Thoracic aorta (tissue), 2 donors: Measurements from ENCODE around the gene HMBS. TPM values are rescaled to one million over a fixed set of nuclear protein-coding genes. Genes with fewer than 3 reads are reported as not detected.
"Not testable (repeated sequence)": the region's sequence is repeated elsewhere in the genome, so short reads cannot be mapped to it uniquely, and the experiment has no call there.

Source experiments
- ATAC-seq: fragments of 150-250 bp; one replicate; pipeline ENCODE4 v1.8.0; 2017; ENCODE audit warnings: low read depth; ENCODE audit not compliant: insufficient number of reproducible peaks, low FRiP score
- DNase-seq: peaks from one replicate; pipeline ENCODE4 v3.0.0-alpha.2; 2020; ENCODE audit warnings: low spot score
- H3K27ac ChIP-seq, 2 donors: fragments of 200-600 bp; sonication (generic); 1 replicate in 1 of 2; 2 replicates in 1 of 2; pipeline ENCODE4 v1.5.1; 2016; ENCODE audit warnings: mild to moderate bottlenecking in 2 of 2, moderate library complexity in 2 of 2
- H3K27me3 ChIP-seq: fragments of 200-600 bp; sonication (generic); replicated peaks from 2 replicates; pipeline ENCODE4 v1.6.0; 2016; ENCODE audit warnings: mild to moderate bottlenecking; ENCODE audit not compliant: insufficient read depth
- H3K36me3 ChIP-seq: fragments of 200-600 bp; sonication (generic); one replicate; pipeline ENCODE4 v1.5.1; 2016
- H3K4me1 ChIP-seq, 2 donors: fragments of 200-600 bp; sonication (generic); 1 replicate in 1 of 2; 2 replicates in 1 of 2; pipeline versions ENCODE4 v1.5.1 to v1.6.0; 2016; ENCODE audit warnings: low read depth in 2 of 2, mild to moderate bottlenecking in 1 of 2; ENCODE audit not compliant: control insufficient read depth in 1 of 2
- H3K4me3 ChIP-seq: fragments of 200-600 bp; sonication (generic); 2 replicates; pipeline ENCODE4 v1.5.1; 2016; ENCODE audit warnings: mild to moderate bottlenecking
- H3K9me3 ChIP-seq: fragments of 200-600 bp; sonication (generic); 2 replicates; pipeline ENCODE4 v1.5.1; 2016
- total RNA-seq, 2 donors: library from RNA; depleted of rRNA; stranded (reverse); fragments of >200 nt; gene quantifications; one replicate each; pipeline versions ENCODE4 v1.1.0 to v1.2.3, GENCODE V29; 2016
- TF ChIP-seq, protein P1 (sequence below): fragments of 200-600 bp; sonication (generic); IDR thresholded peaks from one replicate; pipeline ENCODE4 v1.5.1; 2019; ENCODE audit warnings: antibody characterized with exemption

The HMBS gene
- total RNA-seq, 2 donors from 2014 or later, result 5.7 to 27.2 TPM

DNA sequence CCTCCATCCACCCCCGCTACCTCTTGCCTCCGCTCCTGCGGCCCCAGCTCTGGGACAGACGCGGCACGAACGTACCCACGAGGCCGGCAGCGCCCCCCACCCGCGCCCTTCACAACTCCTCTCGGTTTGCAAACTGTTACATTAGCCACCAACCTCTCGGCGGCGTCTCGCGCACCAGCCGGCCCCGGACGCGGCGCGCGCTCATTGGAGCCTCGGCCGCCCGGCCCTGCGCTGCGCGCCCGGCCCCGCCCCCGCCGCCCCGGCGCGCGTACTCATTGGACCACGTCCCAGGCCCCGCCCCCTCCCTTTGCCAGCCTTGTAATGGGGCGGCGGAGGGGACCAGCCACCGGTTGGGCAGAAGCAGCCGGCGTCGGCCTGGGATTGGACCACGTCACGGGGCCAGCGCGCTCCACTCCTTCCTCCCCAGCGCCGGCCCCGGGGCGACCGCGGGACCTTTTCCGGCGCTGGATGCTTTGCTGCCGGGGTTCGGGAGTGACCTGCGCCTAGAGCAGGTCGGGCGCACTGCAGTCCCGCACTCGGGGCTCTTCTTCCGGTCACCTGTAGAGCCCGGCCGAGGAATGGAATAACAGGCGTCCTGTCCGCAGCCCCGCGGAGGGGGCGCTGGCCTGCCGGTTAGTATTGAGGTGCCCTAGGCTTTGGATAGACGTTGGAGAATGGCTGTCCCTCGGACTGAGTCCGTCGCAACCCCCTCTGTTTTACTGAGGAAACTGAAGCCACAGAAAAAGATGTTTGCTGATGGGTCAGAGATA lies 27.5 kb upstream of the HMBS start, which contains the start of gene HYOU1:
Gene HYOU1, minus strand, starts transcription at position 206 of the 770 bp plus-strand sequence. CDS start 1,045 bp downstream, outside the sequence.
- DNase-seq (peak; percentile 96), ATAC-seq (peak; percentile 95)
- H3K9me3 ChIP-seq, result no peaks in the 10 kb centered on the region
- TF ChIP-seq, protein P1, sequence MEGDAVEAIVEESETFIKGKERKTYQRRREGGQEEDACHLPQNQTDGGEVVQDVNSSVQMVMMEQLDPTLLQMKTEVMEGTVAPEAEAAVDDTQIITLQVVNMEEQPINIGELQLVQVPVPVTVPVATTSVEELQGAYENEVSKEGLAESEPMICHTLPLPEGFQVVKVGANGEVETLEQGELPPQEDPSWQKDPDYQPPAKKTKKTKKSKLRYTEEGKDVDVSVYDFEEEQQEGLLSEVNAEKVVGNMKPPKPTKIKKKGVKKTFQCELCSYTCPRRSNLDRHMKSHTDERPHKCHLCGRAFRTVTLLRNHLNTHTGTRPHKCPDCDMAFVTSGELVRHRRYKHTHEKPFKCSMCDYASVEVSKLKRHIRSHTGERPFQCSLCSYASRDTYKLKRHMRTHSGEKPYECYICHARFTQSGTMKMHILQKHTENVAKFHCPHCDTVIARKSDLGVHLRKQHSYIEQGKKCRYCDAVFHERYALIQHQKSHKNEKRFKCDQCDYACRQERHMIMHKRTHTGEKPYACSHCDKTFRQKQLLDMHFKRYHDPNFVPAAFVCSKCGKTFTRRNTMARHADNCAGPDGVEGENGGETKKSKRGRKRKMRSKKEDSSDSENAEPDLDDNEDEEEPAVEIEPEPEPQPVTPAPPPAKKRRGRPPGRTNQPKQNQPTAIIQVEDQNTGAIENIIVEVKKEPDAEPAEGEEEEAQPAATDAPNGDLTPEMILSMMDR, result no peak
- peak within 1 kb of the TSS; percentile 81 for H3K4me3 ChIP-seq
- peaks cover 16 to 25% of the 10 kb centered on the region in 2 donors for H3K4me1 ChIP-seq
- peak within 1 kb of the TSS; percentile 87 to 96 for H3K27ac ChIP-seq
- peaks cover 13% of the 10 kb centered on the region for H3K36me3 ChIP-seq
- no peaks in the 10 kb centered on the region for H3K27me3 ChIP-seq

- not testable (repeated sequence) for H3K27me3 ChIP-seq, DNase-seq, ATAC-seq
Measured at GRCh38 chr11:119059128-119059527, 25.6 kb upstream of the HMBS start.

DNA sequence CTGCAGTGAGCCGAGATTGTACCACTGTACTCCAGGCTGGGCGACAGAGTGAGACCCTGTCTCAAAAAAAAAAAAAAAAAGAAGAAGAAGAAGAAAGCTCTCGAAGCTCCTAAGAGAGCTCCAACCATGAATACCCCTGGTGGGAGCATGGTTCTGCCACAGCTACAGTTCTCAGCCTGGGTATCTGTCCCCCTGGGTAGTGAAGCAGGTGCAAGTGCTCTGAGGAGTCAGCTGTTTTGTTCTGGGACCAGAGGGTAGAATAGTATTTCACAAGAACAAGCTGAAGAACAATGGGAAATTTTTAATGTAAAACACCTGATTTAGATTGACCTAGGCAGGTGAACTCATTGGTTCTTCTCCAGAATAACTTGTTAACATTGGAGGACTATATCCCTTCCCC lies 23.4 kb upstream of the HMBS start:
- TF ChIP-seq, protein P1, result no peak
- H3K36me3 ChIP-seq, result no peaks in the 10 kb centered on the region
- ATAC-seq, result no peak
- H3K4me1 ChIP-seq, result peaks cover 9 to 29% of the 10 kb centered on the region in 2 donors
- H3K27ac ChIP-seq, result no peak overlapping the region
- no peaks in the 10 kb centered on the region for H3K9me3 ChIP-seq
- H3K27me3 ChIP-seq, result no peaks in the 10 kb centered on the region
- no peak overlapping the region for H3K4me3 ChIP-seq
- DNase-seq, result no peak

More at GRCh38 chr11:119059128-119059527, 25.6 kb upstream of the HMBS start:
- peaks cover 16 to 37% of the 10 kb centered on the region in 2 donors for H3K4me1 ChIP-seq
- H3K27ac ChIP-seq, H3K36me3 ChIP-seq, H3K4me3 ChIP-seq, H3K9me3 ChIP-seq: not testable (repeated sequence)

- H3K27ac ChIP-seq, result peak overlapping the region in 1 of 2 donors; percentile 61
- no peaks in the 10 kb centered on the region for H3K36me3 ChIP-seq
- no peaks in the 10 kb centered on the region for H3K9me3 ChIP-seq
- no peaks in the 10 kb centered on the region for H3K27me3 ChIP-seq
- TF ChIP-seq, protein P1, result no peak
- DNase-seq, result no peak
- H3K4me1 ChIP-seq, result peaks cover 15 to 36% of the 10 kb centered on the region in 2 donors
- H3K4me3 ChIP-seq, result no peak overlapping the region
- ATAC-seq, result no peak
Measured at GRCh38 chr11:119062779-119063178, 21.9 kb upstream of the HMBS start.

GRCh38 chr11:119065369-119065768 lies 19.3 kb upstream of the HMBS start:
- no peak for ATAC-seq
- TF ChIP-seq, protein P1, result no peak
- Histone ChIP-seq H3K4me3 (no peak overlapping the region), H3K36me3 (peaks cover 4% of the 10 kb centered on the region), H3K4me1 (peaks cover 18 to 42% of the 10 kb centered on the region in 2 donors), H3K9me3 (no peaks in the 10 kb centered on the region), H3K27me3 (no peaks in the 10 kb centered on the region), H3K27ac (no peak overlapping the region)
- DNase-seq, result no peak
